SK-N-SH treated with all-trans-retinoic acid at 6 μM for 48 hours (cell line): ENCODE measurements around the gene VCL.

Source experiments
- ATAC-seq: fragments of 200-7000 bp; cut with Tn5 transposase; 3 replicates; pipeline ENCODE4 v1.9.1; 2020; ENCODE audit warnings: mild to moderate bottlenecking, moderate library complexity
- ARNTL ChIP-seq: fragments of 450-650 bp; formaldehyde crosslinking; IDR thresholded peaks from 2 replicates; pipeline ENCODE4 v1.5.0; 2020; ENCODE audit warnings: low read depth, mild to moderate bottlenecking, moderate library complexity, borderline replicate concordance
- BACH2 ChIP-seq: fragments of 250-450 bp; sonication (Bioruptor Pico); IDR thresholded peaks from 2 replicates; pipeline ENCODE4 v1.9.0; 2021; ENCODE audit warnings: mild to moderate bottlenecking, borderline replicate concordance
- CSDC2 ChIP-seq: fragments of 250-450 bp; sonication (Bioruptor Pico); IDR thresholded peaks from 2 replicates; pipeline ENCODE4 v1.5.0; 2020; ENCODE audit warnings: mild to moderate bottlenecking, moderate library complexity
- ESRRG ChIP-seq: fragments of 250-450 bp; sonication (Bioruptor Pico); IDR thresholded peaks from 2 replicates; pipeline ENCODE4 v1.6.1; 2021; ENCODE audit warnings: mild to moderate bottlenecking
- GLIS3 ChIP-seq: fragments of 250-450 bp; sonication (Bioruptor Pico); IDR thresholded peaks from 2 replicates; pipeline ENCODE4 v1.5.0; 2020; ENCODE audit warnings: mild to moderate bottlenecking, moderate library complexity
- ISL1 ChIP-seq: fragments of 250-450 bp; sonication (Bioruptor Pico); IDR thresholded peaks from 2 replicates; pipeline ENCODE4 v2.1.2; 2022; ENCODE audit warnings: mild to moderate bottlenecking, moderate library complexity
- OSR1 ChIP-seq: fragments of 250-450 bp; sonication (Bioruptor Pico); IDR thresholded peaks from 2 replicates; pipeline ENCODE4 v1.8.0; 2022; ENCODE audit warnings: moderate library complexity, mild to moderate bottlenecking, inconsistent platforms
- PPARA ChIP-seq: fragments of 250-450 bp; sonication (Bioruptor Pico); IDR thresholded peaks from 2 replicates; pipeline ENCODE4 v1.5.0; 2020; ENCODE audit warnings: mild to moderate bottlenecking, borderline replicate concordance
- RARB ChIP-seq: fragments of 250-450 bp; sonication (Bioruptor Pico); IDR thresholded peaks from 2 replicates; pipeline ENCODE4 v1.8.0; 2021; ENCODE audit warnings: mild to moderate bottlenecking, moderate library complexity
- SNAI2 ChIP-seq: fragments of 250-450 bp; sonication (Bioruptor Pico); IDR thresholded peaks from 2 replicates; pipeline ENCODE4 v1.5.0; 2020; ENCODE audit warnings: mild to moderate bottlenecking, moderate library complexity
- TCF4 ChIP-seq: fragments of 250-450 bp; sonication (Bioruptor Pico); IDR thresholded peaks from 2 replicates; pipeline ENCODE4 v1.8.0; 2021; ENCODE audit warnings: mild to moderate bottlenecking, moderate library complexity, borderline replicate concordance
- TOX ChIP-seq: fragments of 250-450 bp; sonication (Bioruptor Pico); IDR thresholded peaks from 2 replicates; pipeline ENCODE4 v1.8.0; 2021; ENCODE audit warnings: mild to moderate bottlenecking, moderate library complexity, borderline replicate concordance
- ZC3H10 ChIP-seq: fragments of 250-450 bp; sonication (Bioruptor Pico); IDR thresholded peaks from 2 replicates; pipeline ENCODE4 v1.5.1; 2021; ENCODE audit warnings: mild to moderate bottlenecking, moderate library complexity
- ZFP3 ChIP-seq: fragments of 250-450 bp; sonication (Bioruptor Pico); IDR thresholded peaks from 2 replicates; pipeline ENCODE4 v1.5.0; 2020; ENCODE audit warnings: mild to moderate bottlenecking, moderate library complexity
- ZFP30 ChIP-seq: fragments of 450-650 bp; formaldehyde crosslinking; IDR thresholded peaks from 2 replicates; pipeline ENCODE4 v1.5.0; 2022; ENCODE audit warnings: mild to moderate bottlenecking, moderate library complexity
- ZNF565 ChIP-seq: fragments of 450-650 bp; formaldehyde crosslinking; conservative IDR thresholded peaks from 2 replicates; pipeline ENCODE4 v1.5.0; 2020; ENCODE audit warnings: low read depth, mild to moderate bottlenecking, moderate library complexity
- ZNF70 ChIP-seq: fragments of 450-650 bp; formaldehyde crosslinking; IDR thresholded peaks from 2 replicates; pipeline ENCODE4 v1.5.0; 2020; ENCODE audit warnings: mild to moderate bottlenecking, moderate library complexity
- ZNF8 ChIP-seq: fragments of 450-650 bp; formaldehyde crosslinking; IDR thresholded peaks from 2 replicates; pipeline ENCODE4 v1.5.0; 2020; ENCODE audit warnings: mild to moderate bottlenecking, moderate library complexity
- TF ChIP-seq, protein P1 (sequence below): fragments of 250-450 bp; sonication (Bioruptor Pico); IDR thresholded peaks from 2 replicates; pipeline ENCODE4 v1.5.1; 2020; ENCODE audit warnings: low read depth, mild to moderate bottlenecking, moderate library complexity
- TF ChIP-seq, protein P2 (sequence below): fragments of 250-450 bp; sonication (Bioruptor Pico); IDR thresholded peaks from 2 replicates; pipeline ENCODE4 v1.5.0; 2020; ENCODE audit warnings: mild to moderate bottlenecking, moderate library complexity
- TF ChIP-seq, protein P3 (sequence below): fragments of 250-450 bp; sonication (Bioruptor Pico); IDR thresholded peaks from 2 replicates; pipeline ENCODE4 v1.8.0; 2021; ENCODE audit warnings: low read depth, mild to moderate bottlenecking, moderate library complexity, borderline replicate concordance
- TF ChIP-seq, protein P4 (sequence below): fragments of 250-450 bp; sonication (Bioruptor Pico); IDR thresholded peaks from 2 replicates; pipeline ENCODE4 v1.5.1; 2021; ENCODE audit warnings: mild to moderate bottlenecking, moderate library complexity

The VCL gene

DNA sequence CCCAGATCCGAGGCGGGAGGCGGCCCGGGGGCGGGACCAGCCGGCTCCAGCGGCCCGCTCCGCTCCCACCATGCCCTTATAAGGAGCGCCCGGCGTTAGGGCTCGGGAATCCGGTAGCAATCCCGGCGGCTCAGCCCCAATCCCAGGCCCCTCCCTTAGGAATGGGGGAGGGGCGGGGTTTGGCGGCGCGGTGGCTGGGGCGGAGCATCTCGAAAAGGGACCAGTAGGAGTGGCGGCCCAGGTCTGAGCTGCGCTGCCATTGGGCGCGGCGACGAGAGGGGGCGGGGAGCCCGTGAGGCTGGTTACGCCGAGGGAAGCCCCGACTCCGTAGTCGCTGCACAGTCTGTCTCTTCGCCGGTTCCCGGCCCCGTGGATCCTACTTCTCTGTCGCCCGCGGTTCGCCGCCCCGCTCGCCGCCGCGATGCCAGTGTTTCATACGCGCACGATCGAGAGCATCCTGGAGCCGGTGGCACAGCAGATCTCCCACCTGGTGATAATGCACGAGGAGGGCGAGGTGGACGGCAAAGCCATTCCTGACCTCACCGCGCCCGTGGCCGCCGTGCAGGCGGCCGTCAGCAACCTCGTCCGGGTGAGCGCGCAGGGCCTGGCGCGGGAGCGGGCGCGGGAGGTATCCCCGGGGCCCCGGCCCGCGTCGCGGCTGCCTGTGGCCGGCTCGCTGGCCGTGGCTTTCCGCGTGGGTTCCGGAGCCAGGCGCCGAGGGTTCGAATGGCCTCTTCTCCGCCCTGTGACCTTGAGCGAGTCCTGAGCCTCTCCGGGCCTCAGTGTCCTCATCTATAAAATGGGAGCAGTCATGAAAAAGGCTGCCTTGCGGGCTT, at the start of gene VCL:
Gene VCL (plus strand): TSS at position 330 of the 836 bp plus-strand sequence. CDS start 92 bp downstream, at position 422.
- TF ChIP-seq, protein P1, sequence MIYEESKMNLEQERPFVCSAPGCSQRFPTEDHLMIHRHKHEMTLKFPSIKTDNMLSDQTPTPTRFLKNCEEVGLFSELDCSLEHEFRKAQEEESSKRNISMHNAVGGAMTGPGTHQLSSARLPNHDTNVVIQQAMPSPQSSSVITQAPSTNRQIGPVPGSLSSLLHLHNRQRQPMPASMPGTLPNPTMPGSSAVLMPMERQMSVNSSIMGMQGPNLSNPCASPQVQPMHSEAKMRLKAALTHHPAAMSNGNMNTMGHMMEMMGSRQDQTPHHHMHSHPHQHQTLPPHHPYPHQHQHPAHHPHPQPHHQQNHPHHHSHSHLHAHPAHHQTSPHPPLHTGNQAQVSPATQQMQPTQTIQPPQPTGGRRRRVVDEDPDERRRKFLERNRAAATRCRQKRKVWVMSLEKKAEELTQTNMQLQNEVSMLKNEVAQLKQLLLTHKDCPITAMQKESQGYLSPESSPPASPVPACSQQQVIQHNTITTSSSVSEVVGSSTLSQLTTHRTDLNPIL (CRISPR knock-in tag): no peak
- TF ChIP-seq ESRRG (CRISPR knock-in tag): peak; percentile 78; the same call in 1 of the 2 replicates
- TF ChIP-seq, protein P2, sequence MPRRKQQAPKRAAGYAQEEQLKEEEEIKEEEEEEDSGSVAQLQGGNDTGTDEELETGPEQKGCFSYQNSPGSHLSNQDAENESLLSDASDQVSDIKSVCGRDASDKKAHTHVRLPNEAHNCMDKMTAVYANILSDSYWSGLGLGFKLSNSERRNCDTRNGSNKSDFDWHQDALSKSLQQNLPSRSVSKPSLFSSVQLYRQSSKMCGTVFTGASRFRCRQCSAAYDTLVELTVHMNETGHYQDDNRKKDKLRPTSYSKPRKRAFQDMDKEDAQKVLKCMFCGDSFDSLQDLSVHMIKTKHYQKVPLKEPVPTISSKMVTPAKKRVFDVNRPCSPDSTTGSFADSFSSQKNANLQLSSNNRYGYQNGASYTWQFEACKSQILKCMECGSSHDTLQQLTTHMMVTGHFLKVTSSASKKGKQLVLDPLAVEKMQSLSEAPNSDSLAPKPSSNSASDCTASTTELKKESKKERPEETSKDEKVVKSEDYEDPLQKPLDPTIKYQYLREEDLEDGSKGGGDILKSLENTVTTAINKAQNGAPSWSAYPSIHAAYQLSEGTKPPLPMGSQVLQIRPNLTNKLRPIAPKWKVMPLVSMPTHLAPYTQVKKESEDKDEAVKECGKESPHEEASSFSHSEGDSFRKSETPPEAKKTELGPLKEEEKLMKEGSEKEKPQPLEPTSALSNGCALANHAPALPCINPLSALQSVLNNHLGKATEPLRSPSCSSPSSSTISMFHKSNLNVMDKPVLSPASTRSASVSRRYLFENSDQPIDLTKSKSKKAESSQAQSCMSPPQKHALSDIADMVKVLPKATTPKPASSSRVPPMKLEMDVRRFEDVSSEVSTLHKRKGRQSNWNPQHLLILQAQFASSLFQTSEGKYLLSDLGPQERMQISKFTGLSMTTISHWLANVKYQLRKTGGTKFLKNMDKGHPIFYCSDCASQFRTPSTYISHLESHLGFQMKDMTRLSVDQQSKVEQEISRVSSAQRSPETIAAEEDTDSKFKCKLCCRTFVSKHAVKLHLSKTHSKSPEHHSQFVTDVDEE (CRISPR knock-in tag): peak; percentile 45; the same call in 1 of the 2 replicates
- peak; percentile 94 for ATAC-seq

DNA sequence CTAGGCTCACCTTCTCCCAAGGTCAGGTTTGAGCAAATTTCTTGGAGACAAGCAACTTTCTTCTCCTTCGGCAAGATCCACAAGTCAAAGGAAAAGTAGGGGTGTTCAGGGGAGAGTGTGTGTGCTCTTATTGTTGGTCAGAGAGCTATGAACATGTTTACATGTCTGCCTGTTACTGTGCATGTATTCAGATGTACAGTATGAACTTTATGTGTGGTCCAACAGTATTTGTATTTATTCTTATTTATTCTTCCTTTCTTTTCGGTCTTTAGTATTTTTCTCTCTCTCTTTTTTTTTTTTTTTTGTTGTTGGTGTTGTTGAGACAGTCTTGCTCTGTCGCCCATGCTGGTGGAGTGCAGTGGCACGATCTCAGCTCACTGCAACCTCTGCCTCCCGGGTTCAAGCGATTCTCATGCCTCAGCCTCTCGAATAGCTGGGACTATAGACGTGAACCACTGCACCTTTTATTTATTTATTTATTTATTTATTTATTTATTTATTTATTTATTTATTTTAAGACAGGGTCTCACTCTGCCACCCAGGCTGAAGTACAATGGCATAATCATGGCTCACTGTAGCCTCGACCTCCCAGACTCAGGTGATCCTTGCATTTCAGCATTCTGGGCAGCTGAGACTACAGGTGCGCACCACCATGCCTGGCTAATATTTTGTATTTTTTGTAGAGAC, 48.8 kb upstream of the VCL start:
- ATAC-seq: no peak
- TF ChIP-seq, protein P2 (CRISPR knock-in tag): no peak
- no peak for TF ChIP-seq ARNTL (CRISPR knock-in tag)
- TF ChIP-seq, protein P1 (CRISPR knock-in tag): no peak
- TF ChIP-seq ZNF70 (CRISPR knock-in tag): no peak
- TF ChIP-seq, protein P3, sequence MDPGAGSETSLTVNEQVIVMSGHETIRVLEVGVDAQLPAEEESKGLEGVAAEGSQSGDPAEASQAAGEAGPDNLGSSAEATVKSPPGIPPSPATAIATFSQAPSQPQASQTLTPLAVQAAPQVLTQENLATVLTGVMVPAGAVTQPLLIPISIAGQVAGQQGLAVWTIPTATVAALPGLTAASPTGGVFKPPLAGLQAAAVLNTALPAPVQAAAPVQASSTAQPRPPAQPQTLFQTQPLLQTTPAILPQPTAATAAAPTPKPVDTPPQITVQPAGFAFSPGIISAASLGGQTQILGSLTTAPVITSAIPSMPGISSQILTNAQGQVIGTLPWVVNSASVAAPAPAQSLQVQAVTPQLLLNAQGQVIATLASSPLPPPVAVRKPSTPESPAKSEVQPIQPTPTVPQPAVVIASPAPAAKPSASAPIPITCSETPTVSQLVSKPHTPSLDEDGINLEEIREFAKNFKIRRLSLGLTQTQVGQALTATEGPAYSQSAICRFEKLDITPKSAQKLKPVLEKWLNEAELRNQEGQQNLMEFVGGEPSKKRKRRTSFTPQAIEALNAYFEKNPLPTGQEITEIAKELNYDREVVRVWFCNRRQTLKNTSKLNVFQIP (CRISPR knock-in tag): no peak
- TF ChIP-seq ZNF8 (CRISPR knock-in tag): no peak
- TF ChIP-seq, protein P4, sequence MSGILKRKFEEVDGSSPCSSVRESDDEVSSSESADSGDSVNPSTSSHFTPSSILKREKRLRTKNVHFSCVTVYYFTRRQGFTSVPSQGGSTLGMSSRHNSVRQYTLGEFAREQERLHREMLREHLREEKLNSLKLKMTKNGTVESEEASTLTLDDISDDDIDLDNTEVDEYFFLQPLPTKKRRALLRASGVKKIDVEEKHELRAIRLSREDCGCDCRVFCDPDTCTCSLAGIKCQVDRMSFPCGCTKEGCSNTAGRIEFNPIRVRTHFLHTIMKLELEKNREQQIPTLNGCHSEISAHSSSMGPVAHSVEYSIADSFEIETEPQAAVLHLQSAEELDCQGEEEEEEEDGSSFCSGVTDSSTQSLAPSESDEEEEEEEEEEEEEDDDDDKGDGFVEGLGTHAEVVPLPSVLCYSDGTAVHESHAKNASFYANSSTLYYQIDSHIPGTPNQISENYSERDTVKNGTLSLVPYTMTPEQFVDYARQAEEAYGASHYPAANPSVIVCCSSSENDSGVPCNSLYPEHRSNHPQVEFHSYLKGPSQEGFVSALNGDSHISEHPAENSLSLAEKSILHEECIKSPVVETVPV (CRISPR knock-in tag): no peak
- no peak for TF ChIP-seq ESRRG (CRISPR knock-in tag)
- no peak for TF ChIP-seq ISL1 (CRISPR knock-in tag)
- no peak for TF ChIP-seq ZNF565
- TF ChIP-seq ZFP30 (CRISPR knock-in tag): no peak
- TF ChIP-seq OSR1: no peak

DNA sequence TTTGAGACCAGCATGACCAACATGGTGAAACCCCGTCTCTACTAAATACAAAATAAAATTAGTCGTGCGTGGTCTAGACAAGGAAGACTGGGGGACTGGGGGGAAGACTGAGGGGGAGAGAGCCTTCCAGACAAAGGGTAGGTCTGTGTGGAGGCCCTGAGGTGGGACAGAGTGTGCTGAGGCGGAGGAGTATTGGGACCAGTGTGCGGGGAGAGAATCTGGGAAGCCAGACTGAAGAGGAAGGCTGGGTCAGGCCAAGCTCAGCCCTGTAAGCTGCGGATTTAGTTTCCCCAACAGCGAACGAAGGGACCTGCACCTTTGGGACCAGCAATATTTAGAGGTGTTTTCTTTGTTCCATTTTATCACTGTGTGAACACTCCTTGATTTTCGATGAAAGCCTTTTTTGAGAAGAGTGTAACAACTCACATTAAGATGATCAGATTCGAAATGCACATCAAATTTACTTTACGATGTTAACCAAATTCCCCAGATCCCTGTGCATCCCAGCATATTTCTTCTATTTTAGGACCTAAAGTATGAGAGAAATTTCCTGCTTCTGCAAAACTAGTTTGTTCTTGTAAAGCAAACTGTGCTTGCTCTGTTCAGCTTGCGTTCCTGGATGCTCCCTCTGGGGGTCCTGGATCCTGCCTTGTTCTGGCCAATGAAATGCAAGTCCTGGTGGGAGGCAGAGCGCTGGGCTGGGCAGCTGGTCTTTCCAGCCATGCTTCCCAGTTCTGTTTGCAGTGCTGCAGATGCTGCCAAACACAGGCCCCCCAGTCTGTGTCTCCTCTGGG, 47.6 kb upstream of the VCL start:
- ATAC-seq: peak; percentile 74
- TF ChIP-seq, protein P1 (CRISPR knock-in tag): no peak
- TF ChIP-seq ZC3H10 (CRISPR knock-in tag): no peak
- TF ChIP-seq PPARA (CRISPR knock-in tag): no peak
- TF ChIP-seq CSDC2: no peak
- no peak for TF ChIP-seq TOX (CRISPR knock-in tag)
- TF ChIP-seq ESRRG (CRISPR knock-in tag): no peak
- TF ChIP-seq GLIS3: no peak
- TF ChIP-seq SNAI2: no peak
- no peak for TF ChIP-seq ZFP3 (CRISPR knock-in tag)
- TF ChIP-seq BACH2 (CRISPR knock-in tag): no peak
- no peak for TF ChIP-seq TCF4
- TF ChIP-seq RARB (CRISPR knock-in tag): no peak
